Measurements from ENCODE around the gene RGL1.
A peak's percentile ranks its signal among the peaks of the same experiment; 100 is the strongest.

Gene RGL1

DNA sequence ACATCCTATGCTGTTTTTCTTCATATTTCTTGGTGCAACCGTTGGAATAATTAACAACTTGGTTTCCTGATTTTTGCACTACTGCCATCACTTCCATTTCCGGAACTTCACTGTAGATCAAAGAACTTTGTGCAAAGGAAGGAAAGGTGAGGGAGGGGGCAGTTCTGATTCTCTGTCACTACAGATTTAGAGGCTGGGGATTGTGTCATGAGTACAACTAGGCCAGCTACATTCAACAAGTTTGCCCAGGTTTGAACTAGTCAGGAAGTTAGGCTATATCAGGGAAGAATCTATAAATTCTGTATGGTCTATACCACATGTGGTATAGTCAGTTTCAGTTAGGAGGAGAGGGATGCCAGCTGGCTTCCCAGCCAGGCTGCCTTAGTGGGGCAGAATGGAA, 84.2 kb downstream of the RGL1 start:
- DNase-seq (ENCODE audit: low spot score) = no peak

DNA sequence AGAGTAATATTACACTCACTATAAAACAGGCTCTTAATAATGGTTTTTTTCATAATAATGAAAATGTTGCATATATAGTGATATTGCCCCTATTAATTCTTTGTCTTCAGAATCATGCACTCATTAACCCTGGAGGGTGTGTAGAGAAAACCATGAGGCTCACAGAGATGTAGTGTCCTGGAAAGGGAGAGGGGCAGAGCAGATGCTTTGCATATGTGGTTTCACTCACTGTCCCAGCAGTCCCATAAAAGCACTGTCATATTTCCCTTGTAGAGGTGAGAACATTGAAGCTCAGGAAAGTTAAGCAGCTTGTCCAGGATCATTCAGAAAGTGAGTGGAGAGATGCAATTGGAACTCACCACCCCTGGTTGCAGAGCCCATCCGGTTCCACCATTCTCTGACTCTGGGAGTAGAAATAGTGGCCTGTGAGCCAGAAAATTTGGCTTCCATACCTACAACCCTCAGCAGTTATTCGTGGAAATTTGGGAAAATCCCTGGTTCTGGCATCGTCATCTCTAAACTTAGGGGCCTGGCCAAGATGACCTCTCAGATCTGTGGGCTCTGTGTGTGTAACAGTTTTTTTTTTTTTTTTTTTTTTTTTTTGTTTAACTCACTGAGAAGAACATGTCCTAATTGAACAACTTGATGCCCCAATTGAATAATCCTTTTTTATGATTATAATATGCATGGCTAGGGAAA, 86.4 kb downstream of the RGL1 start:
- no peak for DNase-seq (ENCODE audit: low spot score)

DNA sequence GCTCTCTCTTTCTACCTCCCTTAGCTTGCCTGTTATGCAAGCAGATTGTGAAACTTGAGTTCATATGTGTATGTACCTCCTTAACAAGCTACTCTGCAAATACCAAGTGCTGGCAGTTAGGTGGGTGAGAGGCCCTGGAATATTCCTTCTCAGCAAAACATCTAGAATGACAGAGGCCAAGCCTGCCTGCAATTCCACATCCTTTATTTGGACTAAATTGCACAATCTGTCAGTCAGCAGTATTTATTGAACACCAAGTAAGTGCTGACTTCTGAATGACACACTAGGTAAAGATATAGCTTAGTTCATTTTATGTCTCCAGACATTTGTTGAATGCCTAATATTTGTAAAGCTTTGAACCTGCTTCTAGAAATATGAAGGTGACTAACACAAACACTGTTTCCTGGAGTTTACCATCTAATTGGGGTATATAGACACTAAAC, 87.5 kb downstream of the RGL1 start:
- no peak for DNase-seq (ENCODE audit: low spot score)

DNA sequence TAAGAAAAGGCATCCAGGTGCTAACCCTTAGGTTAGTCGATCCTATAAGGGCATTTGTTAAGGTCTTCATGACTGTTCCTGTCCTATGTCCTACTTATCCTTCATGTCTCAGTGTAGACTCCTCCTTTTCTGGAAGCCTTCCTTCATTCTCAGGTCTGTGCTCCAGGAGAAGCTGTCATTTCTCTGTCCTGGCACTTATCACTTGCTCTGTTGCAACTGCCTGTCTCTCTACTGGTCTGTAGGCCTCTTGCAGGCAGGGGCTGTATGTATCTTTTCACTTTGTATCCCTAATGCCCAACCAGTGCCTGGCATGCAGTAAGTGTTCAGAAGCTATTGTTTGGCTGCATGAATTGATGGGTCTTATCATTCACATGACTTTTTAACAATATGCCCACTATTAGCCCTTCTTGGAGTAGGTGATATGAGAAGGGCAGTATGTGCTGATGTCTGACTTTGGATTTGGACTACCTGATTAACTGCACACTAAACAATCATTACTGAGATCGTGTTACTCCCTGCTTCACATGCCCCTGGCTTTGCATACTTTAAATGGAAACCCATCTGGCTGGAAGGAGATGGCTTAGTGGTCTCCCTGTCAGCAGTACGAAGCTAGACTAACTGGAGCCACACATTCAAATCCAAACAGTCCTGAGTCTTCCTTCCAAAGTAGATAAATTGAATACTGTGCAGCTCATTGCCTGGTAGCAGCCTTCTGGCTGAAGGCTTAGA, 88.8 kb downstream of the RGL1 start:
- DNase-seq (ENCODE audit: low spot score) = no peak

DNA sequence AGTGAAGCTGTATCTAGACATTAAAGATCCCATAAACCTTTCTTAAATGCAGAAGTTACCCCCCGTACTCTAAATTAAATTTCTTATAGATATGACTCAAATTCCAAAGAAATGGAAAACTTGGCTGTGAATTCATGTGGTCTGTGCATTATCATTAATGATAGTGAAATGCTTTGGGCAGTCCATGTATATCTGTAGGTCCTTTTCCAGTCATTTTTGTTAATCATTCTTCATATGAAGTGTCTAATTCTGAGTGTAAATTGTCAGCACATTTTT, 89.3 kb downstream of the RGL1 start:
- DNase-seq (ENCODE audit: low spot score) = no peak

DNA sequence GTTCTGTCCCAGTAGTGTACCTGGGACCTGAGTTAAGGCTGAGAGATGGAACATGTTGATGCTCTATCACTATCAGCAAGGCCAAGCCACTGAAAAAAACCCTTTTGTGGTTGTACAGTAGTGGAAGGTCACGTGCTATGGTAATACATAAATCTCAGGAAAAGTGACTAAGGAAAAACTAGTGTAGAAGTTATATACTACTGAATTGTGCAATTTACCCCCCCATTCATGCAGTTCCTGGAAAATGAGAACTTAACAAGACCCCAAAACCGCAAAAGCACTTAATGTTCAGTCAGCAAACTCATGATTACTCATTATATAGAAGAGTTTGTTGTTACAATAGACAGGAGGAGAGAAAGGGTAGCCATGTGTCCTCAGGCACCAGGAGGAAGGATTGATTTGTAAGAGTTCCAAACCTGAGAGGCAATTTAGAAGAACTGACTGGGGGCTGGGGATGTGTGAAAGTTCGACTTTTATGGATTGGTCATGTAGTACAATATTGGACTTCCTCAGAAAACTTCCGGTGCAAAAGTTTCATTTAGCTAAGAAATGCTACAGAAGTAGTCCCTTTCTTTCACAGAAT, 91.6 kb downstream of the RGL1 start:
- no peak for DNase-seq (ENCODE audit: low spot score)

DNA sequence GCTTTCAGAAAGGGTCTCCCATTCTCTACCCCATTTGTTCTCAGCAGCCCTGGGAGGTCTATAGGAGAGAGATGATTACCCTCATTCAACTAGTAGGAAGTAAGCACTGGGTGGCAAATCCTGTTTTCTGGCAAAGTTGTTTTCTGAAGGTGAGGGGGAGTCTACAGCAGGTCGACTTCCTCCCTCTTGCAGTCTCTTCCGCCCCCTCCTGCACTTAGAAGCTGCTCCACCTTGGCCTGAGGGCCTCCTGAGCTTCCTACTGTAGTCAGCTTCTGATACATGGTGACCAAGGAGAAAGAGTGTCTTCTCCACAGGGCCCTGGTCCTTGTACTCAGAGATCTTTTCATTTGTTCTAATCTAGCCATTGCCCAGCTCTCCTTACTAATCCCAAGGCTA, 93.1 kb downstream of the RGL1 start:
- DNase-seq (ENCODE audit: low spot score) = no peak

DNA sequence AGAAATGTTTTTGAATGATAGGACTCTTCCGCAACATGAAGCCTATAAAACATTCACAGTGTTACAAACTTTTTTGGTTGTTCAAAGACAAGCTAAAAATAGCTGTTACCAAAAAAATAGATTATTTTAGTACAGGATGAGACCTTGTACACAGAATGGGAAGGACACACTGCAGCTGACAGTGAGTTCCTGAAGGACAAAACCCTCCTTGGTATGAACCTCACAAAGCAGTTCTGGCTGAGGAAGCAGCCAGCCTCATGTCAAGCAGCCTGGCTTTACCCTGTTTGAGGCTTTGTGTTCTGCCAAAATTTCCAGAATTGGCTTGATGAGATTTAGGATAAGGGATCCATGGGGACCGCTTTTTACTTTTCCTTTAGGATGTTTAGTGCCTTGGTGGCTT, 93.7 kb downstream of the RGL1 start:
- no peak for DNase-seq (ENCODE audit: low spot score)

DNA sequence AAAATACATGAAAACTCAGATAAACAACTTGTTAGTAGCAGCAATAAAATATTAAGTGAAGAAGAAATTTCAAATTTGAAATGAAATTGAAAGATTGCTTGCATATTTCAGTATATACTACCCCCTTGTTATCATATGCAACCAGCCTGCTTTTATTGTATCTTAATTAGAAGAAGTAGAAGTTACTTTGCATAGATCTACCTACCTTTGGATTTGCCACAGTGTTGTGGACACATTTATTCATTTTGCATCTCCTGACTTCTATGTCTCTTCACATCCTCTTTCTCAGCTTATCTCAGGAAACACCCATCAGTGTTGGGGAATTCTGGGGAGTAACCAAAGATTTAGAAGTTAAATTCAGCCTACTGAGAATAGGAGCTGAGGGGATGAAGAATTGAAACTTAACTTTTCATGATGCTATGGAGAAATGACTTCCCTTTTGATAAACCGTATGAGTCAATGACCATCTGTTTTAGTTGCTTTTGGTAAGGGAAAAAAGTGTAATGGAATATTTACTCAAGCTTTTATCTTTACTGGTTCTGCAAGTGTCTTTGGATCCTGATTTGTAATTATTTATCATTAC, 96.9 kb downstream of the RGL1 start:
- no peak for DNase-seq (ENCODE audit: low spot score)

DNA sequence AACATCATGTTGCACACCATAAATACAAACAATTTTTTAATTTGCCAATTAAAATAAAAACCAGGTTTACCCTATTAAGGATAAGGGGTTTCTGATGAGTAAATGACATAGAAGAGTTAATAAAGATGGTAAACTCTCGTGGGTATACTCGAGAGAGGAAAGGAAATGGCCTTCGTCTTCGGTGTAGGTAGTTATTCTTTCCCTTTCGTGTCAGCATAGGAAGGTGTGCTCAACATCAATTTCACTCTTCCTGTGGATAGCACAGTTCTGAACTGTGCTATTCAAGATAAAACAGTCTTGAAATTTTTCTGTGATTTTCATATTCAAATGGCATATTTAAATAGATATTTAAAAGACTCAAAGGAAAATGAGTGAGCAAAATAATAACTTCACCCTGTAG, 98.2 kb downstream of the RGL1 start:
- DNase-seq (ENCODE audit: low spot score) = no peak

DNA sequence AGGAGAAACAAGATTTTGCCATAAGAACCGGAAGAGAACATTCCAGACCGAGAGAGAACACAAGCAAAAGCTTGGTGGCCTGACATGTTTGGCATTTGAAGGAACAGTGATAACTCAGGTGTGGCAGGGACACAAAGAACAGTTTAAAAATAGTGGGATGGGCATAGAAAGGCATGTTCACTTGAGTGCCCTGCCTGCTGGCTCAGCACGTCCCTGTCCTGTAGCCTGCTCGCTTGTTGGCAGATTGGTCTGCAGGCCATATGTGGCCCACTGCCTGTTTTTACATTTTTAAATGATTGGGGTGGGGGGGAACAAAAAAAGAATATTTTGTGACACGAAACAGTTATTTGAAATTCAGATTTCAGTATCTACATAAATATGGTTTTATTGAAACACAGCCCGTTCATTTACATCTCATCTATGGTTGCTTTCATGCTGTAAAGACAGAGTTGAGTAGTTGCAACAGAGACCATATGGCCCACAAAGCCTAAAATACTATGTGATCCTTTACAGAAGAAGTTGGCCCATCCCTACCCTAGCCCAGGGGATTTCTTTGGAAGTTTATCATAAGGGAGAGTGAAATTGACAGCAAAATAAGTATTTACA, 100.7 kb downstream of the RGL1 start:
- no peak for DNase-seq (ENCODE audit: low spot score)

DNA sequence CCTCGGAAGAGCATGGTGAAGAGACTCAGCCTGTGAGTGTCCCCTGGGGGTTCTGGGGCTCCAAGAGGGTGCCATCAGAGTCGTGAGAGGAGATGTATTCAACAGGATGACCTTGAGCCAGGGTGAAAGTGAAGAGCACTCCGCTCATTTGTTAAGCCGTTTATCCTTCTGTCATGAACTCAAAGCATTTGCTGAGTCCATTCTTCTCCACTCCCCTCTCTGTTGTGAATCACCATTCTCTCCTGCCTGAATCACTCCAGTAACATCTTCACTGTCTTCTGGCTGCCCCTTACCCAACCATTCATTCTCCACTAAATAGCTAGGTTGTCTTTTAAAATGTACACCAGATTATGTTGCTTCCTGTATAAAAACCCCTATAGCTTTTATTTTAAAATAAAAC, 102.2 kb downstream of the RGL1 start:
- DNase-seq (ENCODE audit: low spot score) = no peak

DNA sequence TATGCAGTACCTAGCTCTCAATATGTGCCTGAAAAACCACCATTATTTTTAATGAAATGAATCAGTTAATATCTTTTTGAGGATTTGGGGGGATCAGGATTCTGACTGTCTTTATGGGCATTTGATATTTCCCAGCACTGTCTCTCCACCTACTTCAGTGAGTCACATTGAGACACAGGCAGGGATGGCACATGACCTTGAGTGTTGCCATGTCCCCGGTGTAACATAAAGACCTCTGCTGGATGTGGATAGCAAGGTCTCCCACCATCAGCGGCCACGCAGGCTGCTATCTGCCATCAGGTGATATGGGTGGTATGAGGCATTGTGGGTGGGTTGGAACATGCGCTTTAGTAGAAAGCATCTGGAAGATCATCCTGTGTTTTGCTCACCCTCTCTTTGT, 103.2 kb downstream of the RGL1 start:
- no peak for DNase-seq (ENCODE audit: low spot score)

DNA sequence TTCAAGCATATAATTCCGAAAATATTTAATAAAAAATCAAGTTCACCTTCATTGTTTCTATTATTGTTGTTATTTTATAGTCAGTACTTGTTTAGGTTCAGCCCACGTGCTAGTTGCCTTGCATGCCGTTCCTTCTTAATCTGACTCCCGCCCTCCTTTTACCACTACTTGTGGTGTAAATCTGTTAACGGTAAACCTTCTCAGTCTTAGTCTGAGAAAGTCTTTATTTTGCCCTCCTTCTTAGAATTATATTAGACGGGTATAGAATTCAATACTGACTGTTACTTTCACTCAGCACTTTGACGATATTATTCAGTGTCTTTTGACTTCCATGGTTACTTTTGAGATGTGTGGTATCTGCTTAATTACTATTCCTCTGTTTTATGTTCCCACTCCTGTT, 104.8 kb downstream of the RGL1 start:
- no peak for DNase-seq (ENCODE audit: low spot score)

DNA sequence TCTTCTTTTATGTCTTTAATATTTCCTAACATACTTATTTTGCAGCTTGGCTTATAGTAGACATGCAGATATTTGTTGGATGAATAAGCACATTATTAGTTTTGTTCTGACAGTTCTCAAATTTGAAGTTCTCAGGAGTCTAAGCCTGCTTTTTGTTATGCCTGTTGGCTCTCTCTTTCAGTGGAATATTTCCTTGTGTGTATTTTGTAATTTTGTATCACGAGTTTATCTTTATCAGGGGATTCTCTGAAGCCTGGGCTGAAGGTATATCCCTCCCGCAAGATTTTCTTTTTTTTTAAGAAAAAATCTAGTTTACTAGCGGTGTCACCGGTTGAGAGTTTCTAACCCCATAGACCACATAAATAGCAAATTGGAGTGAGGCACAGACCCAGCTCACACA, 105.9 kb downstream of the RGL1 start:
- DNase-seq (ENCODE audit: low spot score) = no peak

DNA sequence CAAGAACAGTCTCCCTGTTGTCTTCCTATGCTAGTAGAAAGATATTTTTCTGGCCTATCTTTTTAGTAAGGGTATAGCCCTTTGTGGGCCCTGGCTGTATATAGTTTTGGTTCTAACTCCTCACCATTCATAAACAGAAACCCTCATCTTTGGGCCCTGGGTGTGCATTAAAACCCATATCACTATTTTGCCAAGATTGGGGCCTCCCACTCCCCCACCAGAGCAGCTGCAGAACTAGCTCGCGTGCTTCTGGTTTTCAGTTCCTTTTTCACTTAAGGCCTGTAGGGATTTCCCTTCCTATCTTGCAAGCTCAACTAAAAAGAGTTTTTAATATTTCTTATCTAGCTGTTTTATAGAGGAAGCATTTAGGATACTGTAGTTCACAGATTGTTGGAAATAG, 106.4 kb downstream of the RGL1 start:
- no peak for DNase-seq (ENCODE audit: low spot score)

DNA sequence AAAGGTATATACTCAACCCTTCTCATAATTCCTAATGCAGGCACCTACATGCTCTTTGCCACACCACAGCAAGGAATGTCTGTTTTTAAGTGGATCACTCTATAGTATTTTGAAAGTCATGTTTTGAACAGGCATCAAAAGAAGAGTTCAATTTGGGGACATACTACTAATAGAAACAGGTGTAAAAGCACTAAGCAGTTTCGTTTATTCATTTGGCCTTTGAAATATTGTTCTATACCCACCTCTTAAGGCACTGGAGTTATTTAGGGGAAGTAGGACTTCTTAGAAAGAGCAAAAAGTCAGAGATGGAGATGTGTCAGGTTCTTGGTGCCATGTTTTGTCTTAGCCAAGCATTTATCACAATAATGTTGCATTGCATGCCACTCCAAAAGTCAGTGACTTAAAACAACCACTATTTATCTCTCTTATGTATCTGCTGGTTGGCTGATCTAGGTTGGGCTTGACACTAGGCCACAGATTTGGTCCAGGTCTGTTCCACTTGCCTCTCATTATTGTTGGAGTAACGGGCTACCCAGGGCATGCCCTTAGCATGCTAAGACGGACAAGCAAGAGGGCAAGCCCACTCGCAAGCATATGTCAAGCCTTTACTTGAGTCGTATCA, 107.5 kb downstream of the RGL1 start:
- DNase-seq (ENCODE audit: low spot score) = no peak

DNA sequence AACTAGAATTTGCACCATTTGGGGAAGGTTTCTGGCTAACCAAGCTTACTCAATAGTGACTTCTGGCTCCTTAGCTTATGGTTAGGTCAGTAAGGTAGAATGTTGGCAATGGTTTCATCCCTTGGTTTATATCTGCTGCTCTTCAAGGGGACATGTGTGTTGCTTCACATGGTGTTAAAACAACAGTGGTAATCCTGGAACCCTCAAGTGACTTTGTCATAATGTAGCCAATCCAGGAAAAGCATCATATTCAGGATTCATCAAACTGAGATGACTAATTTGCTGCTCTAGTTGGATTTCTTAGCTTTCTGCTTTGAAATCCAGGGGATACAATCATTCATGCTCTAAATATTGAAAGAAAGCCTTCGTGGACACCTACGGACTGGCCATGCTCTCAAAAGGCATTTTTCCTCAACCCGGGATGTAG, 108.7 kb downstream of the RGL1 start:
- no peak for DNase-seq (ENCODE audit: low spot score)

DNA sequence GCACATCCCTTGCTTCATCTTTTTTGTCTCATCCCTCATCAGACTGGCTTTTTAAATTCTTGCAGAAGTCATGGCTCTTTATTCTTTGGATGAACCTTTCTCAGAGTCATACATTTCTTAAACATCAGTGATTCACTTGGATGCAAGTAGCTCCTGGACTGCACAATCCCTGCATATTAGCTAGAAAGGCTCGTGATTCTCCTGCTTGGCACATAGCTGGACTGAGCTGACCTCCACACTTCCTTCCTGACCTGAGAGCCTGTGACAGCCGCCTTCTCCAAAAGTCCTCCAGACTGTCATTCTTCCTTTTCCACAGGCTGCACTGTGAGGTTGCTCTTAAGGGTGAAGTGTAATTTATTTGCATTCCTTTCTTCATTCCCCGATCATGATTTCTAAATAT, 109.4 kb downstream of the RGL1 start:
- no peak for DNase-seq (ENCODE audit: low spot score)

DNA sequence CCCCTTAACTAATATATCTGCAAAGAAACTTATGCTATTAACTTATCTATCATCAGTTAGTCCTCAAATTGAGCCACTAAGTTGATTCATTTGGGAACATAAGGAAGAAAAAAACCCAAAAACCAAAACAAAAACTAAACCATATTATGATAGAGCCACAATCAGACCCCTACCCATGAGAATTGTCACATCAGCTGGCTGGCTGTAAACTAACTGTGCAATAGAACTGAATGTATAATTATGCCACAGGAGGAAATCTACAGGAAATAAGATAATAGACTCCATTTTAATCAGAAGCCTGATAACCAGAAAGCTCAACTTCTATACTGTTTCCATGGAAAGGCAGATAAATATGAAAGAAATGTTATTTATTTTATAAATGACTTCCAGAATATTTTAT, 110.0 kb downstream of the RGL1 start:
- DNase-seq (ENCODE audit: low spot score) = no peak

DNA sequence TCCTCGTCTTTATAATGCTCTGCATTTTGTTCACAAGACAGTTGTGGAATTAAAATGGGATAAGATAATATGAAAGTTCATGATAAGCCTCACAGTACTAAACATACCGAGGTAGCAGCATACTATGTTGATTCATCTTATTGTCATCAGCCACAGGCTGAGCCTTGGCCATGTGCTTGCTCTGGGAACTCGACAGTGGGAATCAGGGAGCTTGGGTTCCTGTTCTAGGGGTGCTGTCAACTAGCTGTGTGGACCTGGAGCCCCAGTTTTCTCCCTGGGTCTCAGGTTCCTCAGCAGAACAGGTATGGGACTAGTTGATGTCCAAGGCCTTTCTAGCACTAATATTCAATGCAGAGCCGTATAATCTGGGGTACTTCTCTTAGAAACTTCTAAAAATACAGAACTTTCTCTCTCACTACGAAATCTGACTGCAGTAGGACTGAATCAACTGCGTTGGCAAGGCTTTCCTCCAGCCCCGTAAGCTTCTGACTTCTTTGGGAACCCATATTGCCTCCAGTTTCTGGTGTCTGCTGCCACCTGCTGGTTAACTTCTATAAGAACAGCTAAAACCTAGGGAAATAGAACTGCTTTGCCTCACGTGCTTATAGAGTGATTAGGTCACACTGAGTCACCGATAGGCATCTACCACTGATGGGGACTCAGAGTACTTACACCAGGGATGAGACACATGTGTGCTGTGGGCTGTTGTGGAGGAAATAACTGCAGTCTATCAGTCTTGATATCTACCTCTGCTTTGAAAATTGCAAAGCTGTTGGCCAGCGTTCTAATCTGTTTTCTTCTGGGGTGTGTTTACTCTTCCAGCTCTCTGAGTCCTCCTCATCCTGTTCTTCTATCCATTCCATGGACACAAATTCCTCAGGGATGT, 110.9 kb downstream of the RGL1 start:
- DNase-seq (ENCODE audit: low spot score) = peak; percentile 98

DNA sequence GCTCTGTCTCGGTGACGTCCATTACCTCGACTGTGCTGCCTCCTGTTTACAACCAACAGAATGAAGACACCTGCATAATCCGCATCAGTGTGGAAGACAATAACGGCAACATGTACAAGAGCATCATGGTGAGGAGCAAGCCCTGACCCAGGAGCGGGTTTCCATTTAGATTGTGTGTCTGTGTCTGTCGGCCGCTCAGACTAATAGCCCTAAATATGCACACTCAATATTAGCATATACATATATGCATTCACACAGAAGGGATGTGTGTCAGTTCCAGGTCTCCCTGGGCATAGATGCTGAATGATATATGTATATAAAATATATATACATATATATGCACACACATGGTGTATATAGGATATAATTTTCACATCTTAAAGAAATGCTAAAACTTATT, 111.7 kb downstream of the RGL1 start:
- DNase-seq (ENCODE audit: low spot score) = no peak
